Measurements from ENCODE around the gene POU5F1.

POU5F1 gene

DNA sequence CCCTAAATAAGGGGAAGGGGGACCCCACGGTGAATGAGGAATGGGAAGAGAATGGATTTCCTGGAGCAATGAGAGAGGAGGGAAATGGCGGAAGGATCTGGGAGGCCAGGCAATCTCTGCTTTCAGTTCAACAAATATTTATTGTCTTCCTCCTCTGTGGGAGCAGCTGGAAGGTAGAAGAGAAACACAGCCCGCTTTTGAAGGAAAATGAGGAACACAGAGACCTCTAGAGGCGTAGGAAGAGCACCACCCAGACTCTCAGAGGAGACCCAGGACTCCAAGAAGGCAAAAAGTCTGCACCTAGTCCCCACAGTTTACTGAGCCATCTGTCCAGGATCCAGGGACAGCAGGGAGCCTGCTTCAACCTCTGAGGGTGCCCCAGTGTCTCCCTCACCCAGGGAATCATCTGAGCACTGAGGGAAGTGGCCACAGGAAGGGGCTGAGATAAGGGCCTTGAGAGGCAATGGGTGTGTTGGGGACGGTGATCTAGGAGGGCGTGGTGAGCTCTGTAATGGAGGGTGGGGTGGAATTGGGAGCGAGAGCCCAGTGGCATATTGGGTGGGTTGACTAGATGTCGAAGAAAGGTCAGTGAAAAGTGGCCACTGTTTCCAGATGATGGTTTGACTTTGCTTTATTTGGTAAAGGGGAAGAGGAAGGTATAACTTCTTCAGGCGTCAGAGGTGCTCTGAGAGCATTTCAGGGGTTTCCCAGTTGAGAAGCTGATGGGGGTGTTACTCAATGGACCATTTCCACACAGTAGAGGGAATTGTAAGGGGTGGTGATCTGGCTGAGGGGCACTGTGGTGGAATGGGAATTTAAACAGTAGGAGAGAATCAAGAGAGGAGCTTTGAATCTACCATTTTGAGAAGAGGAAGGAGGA lies 55.3 kb downstream of the POU5F1 start:
- peak; percentile 69 for DNase-seq (ENCODE audit: low read depth)

DNA sequence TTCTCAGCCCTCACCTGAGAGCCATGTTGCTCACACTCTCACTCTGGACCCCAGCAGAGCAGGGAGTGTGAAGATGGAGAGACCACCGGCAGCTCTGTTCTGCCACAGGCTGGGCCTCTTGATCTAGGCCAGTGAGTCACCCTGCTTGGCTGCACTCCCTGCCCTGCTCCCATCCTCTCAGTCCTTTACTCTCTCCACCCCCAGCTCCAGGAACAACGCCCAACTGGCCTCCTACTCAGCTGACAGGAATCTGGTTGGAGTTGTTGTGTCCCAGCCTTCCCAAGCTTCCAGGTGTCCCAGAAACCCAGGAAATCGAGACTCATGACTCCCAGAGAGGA lies 56.0 kb downstream of the POU5F1 start, which contains the start of gene PSORS1C1:
Gene PSORS1C1 (plus strand): TSS at position 260 of the 338 bp plus-strand sequence. CDS start 14,833 bp downstream, outside the sequence.
- DNase-seq (ENCODE audit: low read depth), result peak; percentile 98

All from EH (cell line).